HFF-Myc (cell line): ENCODE measurements around the gene SUCNR1.

Source experiments
- DNase-seq: peaks from one replicate; pipeline ENCODE4 v3.0.0-alpha.2; 2011; ENCODE audit warnings: low read depth; ENCODE audit errors: extremely low read depth
- H3K4me3 ChIP-seq: replicated peaks from 2 replicates; pipeline ENCODE4 v1.5.1; 2011; ENCODE audit warnings: low read depth, mild to moderate bottlenecking, control low read depth, low read length
- CTCF ChIP-seq: IDR thresholded peaks from 2 replicates; pipeline ENCODE4 v1.5.1; 2012; ENCODE audit warnings: mild to moderate bottlenecking, low read depth, low read length, control low read depth; ENCODE audit errors: missing control alignments

Gene SUCNR1

DNA sequence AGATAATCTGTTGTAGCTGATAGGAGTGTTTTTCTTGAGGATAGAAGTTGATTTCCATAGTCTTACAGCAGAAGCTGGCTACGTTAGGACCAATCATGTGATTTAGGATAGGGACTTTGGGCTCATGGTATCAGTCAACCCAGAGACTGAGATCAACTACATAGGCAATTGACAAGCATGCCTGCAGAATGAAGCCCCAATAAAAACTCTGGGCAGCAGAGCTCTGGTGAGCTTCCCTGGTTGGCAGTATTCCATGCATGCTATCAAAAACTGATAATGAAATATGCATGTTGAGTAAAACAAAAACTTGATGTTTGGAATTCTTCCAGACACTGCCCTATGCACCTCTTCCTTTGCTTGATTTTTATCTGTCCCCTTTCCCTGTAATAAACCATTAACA, 38.0 kb downstream of the SUCNR1 start:
- no peak for DNase-seq
- no peak overlapping the region for H3K4me3 ChIP-seq
- no peak for TF ChIP-seq CTCF

- no peak for TF ChIP-seq CTCF
- DNase-seq = no peak
- H3K4me3 ChIP-seq = no peak overlapping the region
Measured at GRCh38 chr3:151912028-151912427, 38.6 kb downstream of the SUCNR1 start.

DNA sequence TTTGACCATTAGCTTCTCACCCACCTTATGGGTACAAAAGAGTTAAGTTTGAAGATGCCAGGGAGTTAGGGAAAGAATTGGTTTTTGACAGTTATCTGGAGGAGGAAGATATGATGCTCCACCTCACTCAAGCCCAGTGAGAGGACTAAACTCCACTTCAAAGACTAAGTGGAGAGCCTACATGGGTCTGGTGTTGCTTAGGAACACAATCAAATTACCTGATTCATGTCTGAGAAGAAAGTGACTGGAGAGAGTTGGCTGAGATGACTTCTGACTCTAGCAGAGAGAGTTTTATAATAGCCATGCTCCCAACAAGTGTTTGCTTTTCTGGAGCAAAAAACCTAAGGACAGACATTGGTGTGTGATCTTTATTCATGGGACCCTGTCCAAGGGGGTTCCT, 43.3 kb downstream of the SUCNR1 start:
- no peak overlapping the region for H3K4me3 ChIP-seq
- no peak for TF ChIP-seq CTCF
- no peak for DNase-seq

GRCh38 chr3:151918253-151919029, 45.0 kb downstream of the SUCNR1 start:
- TF ChIP-seq CTCF = peak; percentile 49
- no peak for DNase-seq
- no peak overlapping the region for H3K4me3 ChIP-seq

DNA sequence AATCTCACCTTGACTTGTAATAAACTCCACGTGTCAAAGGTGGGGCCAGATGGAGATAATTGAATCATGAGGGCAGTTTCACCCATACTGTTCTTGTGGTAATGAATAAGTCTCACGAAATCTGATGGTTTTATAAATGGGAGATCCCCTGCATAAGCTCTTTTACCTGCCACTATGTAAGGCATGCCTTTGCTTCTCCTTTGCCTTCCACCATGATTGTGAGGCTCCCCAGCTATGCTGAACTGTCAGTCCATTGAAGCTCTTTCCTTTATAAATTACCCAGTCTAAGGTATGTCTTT, 45.5 kb downstream of the SUCNR1 start:
- TF ChIP-seq CTCF = no peak
- no peak for DNase-seq
- no peak overlapping the region for H3K4me3 ChIP-seq

DNA sequence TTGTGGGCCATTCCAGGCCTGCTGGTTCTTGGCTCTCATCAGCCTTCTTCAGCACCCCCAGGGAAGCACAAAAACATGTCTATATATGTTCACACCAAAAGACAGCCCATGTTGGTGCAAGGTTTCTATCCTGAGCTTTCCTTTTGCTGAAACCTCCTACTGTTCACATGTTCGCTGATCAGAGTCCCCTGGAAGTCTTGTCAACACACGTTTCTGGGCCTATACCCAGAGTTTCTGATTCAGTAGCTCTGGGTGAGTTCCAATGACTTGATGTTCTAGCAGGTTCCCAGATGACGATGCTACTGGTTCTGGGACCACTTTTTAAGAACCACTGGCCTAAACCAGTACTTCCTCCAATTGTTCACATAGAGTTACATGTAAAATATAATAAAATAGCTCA, 46.0 kb downstream of the SUCNR1 start:
- H3K4me3 ChIP-seq = no peak overlapping the region
- TF ChIP-seq CTCF = no peak
- no peak for DNase-seq

DNA sequence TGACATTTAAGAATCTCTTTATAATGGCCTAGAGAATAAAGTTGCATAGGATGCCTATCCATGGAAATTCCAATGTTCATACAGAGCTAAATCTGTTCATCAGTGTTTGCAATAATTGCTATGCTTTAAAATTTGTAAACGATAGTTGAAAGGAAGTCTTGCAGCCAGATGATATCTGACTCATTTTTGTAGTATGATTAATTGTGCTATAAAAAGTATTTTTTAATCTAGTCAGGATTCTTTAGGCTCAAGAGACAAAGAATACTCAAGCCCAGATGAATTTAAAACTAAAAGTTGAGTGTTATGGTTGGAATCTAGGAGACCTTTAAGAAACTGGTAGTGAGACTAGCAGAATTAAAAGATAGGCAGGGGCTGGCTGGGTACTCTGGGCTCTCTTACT, 50.5 kb downstream of the SUCNR1 start:
- TF ChIP-seq CTCF = no peak
- H3K4me3 ChIP-seq = no peak overlapping the region

More for the DNA sequence above, 50.5 kb downstream of the SUCNR1 start:
- no peak for DNase-seq
